D721Med (cell line): ENCODE data around the gene NRXN2.

Experiments
- DNase-seq: peaks from one replicate; pipeline ENCODE4 v3.0.0; 2011; ENCODE audit warnings: low spot score; ENCODE audit not compliant: insufficient read length
- FAIRE-seq: peaks from 2 replicates; lab custom pipeline; 2011; peaks lifted over from hg19 to GRCh38; lab: Jason Lieb, UNC
- CTCF ChIP-seq: IDR thresholded peaks from 2 replicates; pipeline ENCODE4 v1.5.1; 2012; ENCODE audit warnings: mild to moderate bottlenecking, control low read depth; ENCODE audit not compliant: insufficient read depth; ENCODE audit errors: missing control alignments

Gene NRXN2

GRCh38 chr11:64718780-64719124 is 4.2 kb downstream of the NRXN2 start:
- DNase-seq = no peak
- no peak for TF ChIP-seq CTCF
- FAIRE-seq = no peak

GRCh38 chr11:64718084-64718779 is 4.8 kb downstream of the NRXN2 start:
- FAIRE-seq (no peak), DNase-seq (no peak)
- no peak for TF ChIP-seq CTCF

- FAIRE-seq (no peak), DNase-seq (no peak)
- no peak for TF ChIP-seq CTCF
These were observed 5.8 kb downstream of the NRXN2 start for GRCh38 chr11:64717268-64717578.

- TF ChIP-seq CTCF = no peak
- DNase-seq = no peak
- FAIRE-seq = no peak
These were observed 6.3 kb downstream of the NRXN2 start for GRCh38 chr11:64716473-64717267.

GRCh38 chr11:64715756-64716472 is 7.1 kb downstream of the NRXN2 start:
- FAIRE-seq (no peak), DNase-seq (no peak)
- TF ChIP-seq CTCF = no peak

- TF ChIP-seq CTCF = no peak
These were observed 7.9 kb downstream of the NRXN2 start for GRCh38 chr11:64715110-64715509.

More at GRCh38 chr11:64715110-64715509, 7.9 kb downstream of the NRXN2 start:
- DNase-seq = no peak
- FAIRE-seq = no peak
